Measurements from ENCODE around the gene OR4X2. TPM values are rescaled to one million over a fixed set of nuclear protein-coding genes. Genes with fewer than 3 reads are reported as not detected.
A peak's percentile ranks its signal among the peaks of the same experiment; 100 is the strongest.

OR4X2 gene, protein sequence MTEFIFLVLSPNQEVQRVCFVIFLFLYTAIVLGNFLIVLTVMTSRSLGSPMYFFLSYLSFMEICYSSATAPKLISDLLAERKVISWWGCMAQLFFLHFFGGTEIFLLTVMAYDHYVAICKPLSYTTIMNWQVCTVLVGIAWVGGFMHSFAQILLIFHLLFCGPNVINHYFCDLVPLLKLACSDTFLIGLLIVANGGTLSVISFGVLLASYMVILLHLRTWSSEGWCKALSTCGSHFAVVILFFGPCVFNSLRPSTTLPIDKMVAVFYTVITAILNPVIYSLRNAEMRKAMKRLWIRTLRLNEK
- not detected for total RNA-seq
- not detected for polyA plus RNA-seq (2013, experiment 1 of 2)
- not detected for polyA plus RNA-seq (2013, experiment 2 of 2)
- long read RNA-seq, experiment 1, result 0 reads
- long read RNA-seq, experiment 2, result 0 reads
- long read RNA-seq, experiment 3, result 0 reads
- long read RNA-seq, experiment 4, result 0 reads

DNA sequence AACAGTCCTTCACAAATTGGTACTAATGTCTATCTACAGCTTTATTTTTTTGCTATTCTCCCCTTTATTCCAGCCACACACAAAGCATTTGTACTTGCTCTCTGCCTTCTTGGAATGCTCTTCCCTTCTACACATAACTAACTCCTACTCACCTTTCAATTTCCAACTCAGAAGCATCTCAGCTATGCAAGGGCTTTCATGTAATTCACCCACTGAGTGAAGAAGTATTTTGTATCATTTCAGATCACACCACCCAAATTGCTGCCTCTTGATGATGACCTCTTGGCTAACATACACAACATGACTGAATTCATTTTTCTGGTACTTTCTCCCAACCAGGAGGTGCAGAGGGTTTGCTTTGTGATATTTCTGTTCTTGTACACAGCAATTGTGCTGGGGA is at the start of gene OR4X2:
Gene OR4X2 (plus strand): TSS at position 301 of the 400 bp plus-strand sequence. CDS start 0 bp downstream, at position 301.
- peaks cover 63% of the 10 kb centered on the region for H3K9me3 Mint-ChIP-seq
- no peak within 1 kb of the TSS for H3K27ac Mint-ChIP-seq
- Histone ChIP-seq H3K4me1 (ENCODE audit: control insufficient read depth, insufficient read depth, low read length) (no peaks in the 10 kb centered on the region), H3K36me3 (ENCODE audit: control insufficient read depth, insufficient read depth, low read length) (no peaks in the 10 kb centered on the region), H3K27ac (ENCODE audit: low read depth, low read length) (no peak within 1 kb of the TSS), H3K9me3 (ENCODE audit: control insufficient read depth, low read length) (peaks cover 82% of the 10 kb centered on the region), H3K9ac (ENCODE audit: extremely low read depth, low read length, poor library complexity, severe bottlenecking) (no peak within 1 kb of the TSS), H3K4me3 (ENCODE audit: low read length) (no peak within 1 kb of the TSS), H3K27me3 (ENCODE audit: control insufficient read depth, insufficient read depth, low read length, poor library complexity, severe bottlenecking) (no peaks in the 10 kb centered on the region)
- no peaks in the 10 kb centered on the region for H3K27me3 Mint-ChIP-seq (ENCODE audit: insufficient read depth)
- no peak for DNase-seq
- TF ChIP-seq CTCF (conservative IDR thresholded peaks at IDR 0.05), result no peak
- H3K36me3 Mint-ChIP-seq (ENCODE audit: low read depth), result no peaks in the 10 kb centered on the region
- no peak within 1 kb of the TSS for H3K4me3 Mint-ChIP-seq
- no peaks in the 10 kb centered on the region for H3K4me1 Mint-ChIP-seq

DNA sequence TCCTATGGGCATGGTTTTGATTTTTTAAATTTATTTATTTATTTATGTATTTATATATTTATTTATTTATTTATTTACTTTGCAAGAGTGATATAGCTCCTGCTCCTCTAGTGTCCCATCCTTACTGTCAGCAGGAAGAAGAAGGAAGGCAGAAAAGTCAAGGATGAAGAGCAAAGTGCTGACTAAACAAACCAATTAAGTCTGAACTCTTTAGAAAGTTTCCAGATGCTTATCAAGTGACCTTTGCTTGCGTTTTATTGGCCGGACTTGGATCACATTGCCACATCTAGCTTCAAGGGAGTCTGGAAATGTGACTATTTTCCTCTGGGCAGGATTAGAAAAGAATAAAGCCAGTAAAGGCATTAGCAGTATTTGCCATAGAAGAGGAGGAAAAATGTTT is 37.0 kb upstream of the OR4X2 start:
- 80 to 83% methylated on average over 1 to 2 of the region's 2 CpGs for WGBS, 2 experiments (ENCODE audit: insufficient coverage in 1 of 2, insufficient read length in 1 of 2)
- Mint-ChIP-seq H3K9me3 (peaks cover 11% of the 10 kb centered on the region), H3K36me3 (ENCODE audit: low read depth) (no peaks in the 10 kb centered on the region), H3K27ac (no peak overlapping the region), H3K4me3 (no peak overlapping the region), H3K27me3 (ENCODE audit: insufficient read depth) (no peaks in the 10 kb centered on the region), H3K4me1 (no peaks in the 10 kb centered on the region)
- H3K36me3 ChIP-seq (ENCODE audit: control insufficient read depth, insufficient read depth, low read length), result no peaks in the 10 kb centered on the region
- H3K27ac ChIP-seq (ENCODE audit: low read depth, low read length), result no peak overlapping the region
- H3K9me3 ChIP-seq (ENCODE audit: control insufficient read depth, low read length), result peaks cover 38% of the 10 kb centered on the region
- no peaks in the 10 kb centered on the region for H3K4me1 ChIP-seq (ENCODE audit: control insufficient read depth, insufficient read depth, low read length)
- no peak overlapping the region for H3K4me3 ChIP-seq (ENCODE audit: low read length)
- no peak for DNase-seq
- H3K9ac ChIP-seq (ENCODE audit: extremely low read depth, low read length, poor library complexity, severe bottlenecking), result no peak overlapping the region
- TF ChIP-seq CTCF (conservative IDR thresholded peaks at IDR 0.05), result no peak
- H3K27me3 ChIP-seq (ENCODE audit: control insufficient read depth, insufficient read depth, low read length, poor library complexity, severe bottlenecking), result no peaks in the 10 kb centered on the region

DNA sequence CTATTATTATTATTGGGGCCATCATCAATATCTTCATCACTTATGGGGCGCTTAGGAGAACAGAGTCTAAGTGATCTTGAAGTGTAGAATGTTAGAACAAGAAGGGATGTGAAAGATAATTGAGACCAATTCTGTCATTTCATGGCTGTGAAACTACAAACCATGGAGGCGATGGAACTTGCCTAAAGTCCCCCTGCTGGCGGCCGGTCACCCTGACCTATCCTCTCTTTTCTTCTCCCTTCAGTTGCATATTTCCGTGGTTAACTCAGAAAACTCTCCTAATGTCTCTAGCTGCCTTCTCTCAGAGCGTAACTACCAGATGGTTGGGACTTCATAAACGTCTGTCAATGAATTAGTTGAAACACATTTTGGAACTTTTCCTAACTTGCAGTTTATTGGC is 34.9 kb upstream of the OR4X2 start:
- peak; percentile 78 for DNase-seq
- Histone ChIP-seq H3K9ac (ENCODE audit: extremely low read depth, low read length, poor library complexity, severe bottlenecking) (no peak overlapping the region), H3K27me3 (ENCODE audit: control insufficient read depth, insufficient read depth, low read length, poor library complexity, severe bottlenecking) (no peaks in the 10 kb centered on the region), H3K9me3 (ENCODE audit: control insufficient read depth, low read length) (peaks cover 40% of the 10 kb centered on the region), H3K4me1 (ENCODE audit: control insufficient read depth, insufficient read depth, low read length) (no peaks in the 10 kb centered on the region), H3K36me3 (ENCODE audit: control insufficient read depth, insufficient read depth, low read length) (no peaks in the 10 kb centered on the region), H3K4me3 (ENCODE audit: low read length) (no peak overlapping the region), H3K27ac (ENCODE audit: low read depth, low read length) (no peak overlapping the region)
- no peaks in the 10 kb centered on the region for H3K36me3 Mint-ChIP-seq (ENCODE audit: low read depth)
- no peak overlapping the region for H3K4me3 Mint-ChIP-seq
- peak; percentile 74 for TF ChIP-seq CTCF (conservative IDR thresholded peaks at IDR 0.05)
- peaks cover 9% of the 10 kb centered on the region for H3K9me3 Mint-ChIP-seq
- no peaks in the 10 kb centered on the region for H3K27me3 Mint-ChIP-seq (ENCODE audit: insufficient read depth)
- H3K4me1 Mint-ChIP-seq, result no peaks in the 10 kb centered on the region
- 27 to 55% methylated on average over 5 to 7 of the region's 7 CpGs for WGBS, 2 experiments (ENCODE audit: insufficient coverage in 1 of 2, insufficient read length in 1 of 2)
- H3K27ac Mint-ChIP-seq, result no peak overlapping the region
